KMS-11 (cell line): ENCODE measurements around the gene CDC14B.

Experiments used
- H2AFZ ChIP-seq: fragments of 200-600 bp; sonication (generic); 2 replicates; pipeline ENCODE4 v1.6.1; 2016; ENCODE audit warnings: antibody characterized with exemption, mixed run types, low read depth
- H3K27ac ChIP-seq: fragments of 200-600 bp; sonication (generic); 2 replicates; pipeline ENCODE4 v1.6.1; 2016; ENCODE audit warnings: mild to moderate bottlenecking, mixed run types
- H3K27me3 ChIP-seq: fragments of 200-600 bp; sonication (generic); 2 replicates; pipeline ENCODE4 v1.6.1; 2017; ENCODE audit warnings: mild to moderate bottlenecking, low read depth, mixed run types, moderate library complexity; ENCODE audit not compliant: insufficient read depth
- H3K36me3 ChIP-seq: fragments of 200-600 bp; sonication (generic); 2 replicates; pipeline ENCODE4 v1.6.1; 2017; ENCODE audit warnings: mild to moderate bottlenecking, mixed run types; ENCODE audit not compliant: insufficient read depth
- H3K4me1 ChIP-seq: fragments of 200-600 bp; sonication (generic); 2 replicates; pipeline ENCODE4 v1.6.1; 2016; ENCODE audit warnings: mild to moderate bottlenecking, low read depth, mixed run types; ENCODE audit not compliant: poor library complexity, severe bottlenecking
- H3K4me2 ChIP-seq: fragments of 200-600 bp; sonication (generic); 2 replicates; pipeline ENCODE4 v1.7.0; 2016; ENCODE audit warnings: mild to moderate bottlenecking, mixed run types
- H3K4me3 ChIP-seq: fragments of 200-600 bp; sonication (generic); IDR thresholded peaks from 2 replicates; pipeline ENCODE4 v1.6.1; 2017; ENCODE audit warnings: low read depth, low read length, mixed read lengths; ENCODE audit not compliant: insufficient read depth
- H3K79me2 ChIP-seq: fragments of 200-600 bp; sonication (generic); 2 replicates; pipeline ENCODE4 v1.6.1; 2016; ENCODE audit warnings: low read depth, mixed run types; ENCODE audit not compliant: insufficient read depth
- H3K9ac ChIP-seq: fragments of 200-600 bp; sonication (generic); 2 replicates; pipeline ENCODE4 v1.6.1; 2016; ENCODE audit warnings: mild to moderate bottlenecking, mixed run types
- H4K20me1 ChIP-seq: fragments of 200-600 bp; sonication (generic); 2 replicates; pipeline ENCODE4 v1.6.1; 2016; ENCODE audit warnings: mild to moderate bottlenecking, mixed run types; ENCODE audit not compliant: insufficient read depth
- TF ChIP-seq, protein P1 (sequence below): fragments of 200-600 bp; sonication (generic); conservative IDR thresholded peaks from 2 replicates; pipeline ENCODE4 v1.6.1; 2017; ENCODE audit warnings: low read depth, mild to moderate bottlenecking, antibody characterized with exemption, low read length, moderate library complexity, mixed read lengths

The CDC14B gene

GRCh38 chr9:96540106-96540505, 79.5 kb downstream of the CDC14B start:
- Histone ChIP-seq H4K20me1 (no peaks in the 10 kb centered on the region), H2AFZ (no peak overlapping the region), H3K79me2 (no peaks in the 10 kb centered on the region), H3K9ac (no peak overlapping the region), H3K36me3 (no peaks in the 10 kb centered on the region), H3K27ac (no peak overlapping the region), H3K4me2 (no peak overlapping the region), H3K4me1 (no peaks in the 10 kb centered on the region), H3K4me3 (no peak overlapping the region), H3K27me3 (no peaks in the 10 kb centered on the region)
- TF ChIP-seq, protein P1, sequence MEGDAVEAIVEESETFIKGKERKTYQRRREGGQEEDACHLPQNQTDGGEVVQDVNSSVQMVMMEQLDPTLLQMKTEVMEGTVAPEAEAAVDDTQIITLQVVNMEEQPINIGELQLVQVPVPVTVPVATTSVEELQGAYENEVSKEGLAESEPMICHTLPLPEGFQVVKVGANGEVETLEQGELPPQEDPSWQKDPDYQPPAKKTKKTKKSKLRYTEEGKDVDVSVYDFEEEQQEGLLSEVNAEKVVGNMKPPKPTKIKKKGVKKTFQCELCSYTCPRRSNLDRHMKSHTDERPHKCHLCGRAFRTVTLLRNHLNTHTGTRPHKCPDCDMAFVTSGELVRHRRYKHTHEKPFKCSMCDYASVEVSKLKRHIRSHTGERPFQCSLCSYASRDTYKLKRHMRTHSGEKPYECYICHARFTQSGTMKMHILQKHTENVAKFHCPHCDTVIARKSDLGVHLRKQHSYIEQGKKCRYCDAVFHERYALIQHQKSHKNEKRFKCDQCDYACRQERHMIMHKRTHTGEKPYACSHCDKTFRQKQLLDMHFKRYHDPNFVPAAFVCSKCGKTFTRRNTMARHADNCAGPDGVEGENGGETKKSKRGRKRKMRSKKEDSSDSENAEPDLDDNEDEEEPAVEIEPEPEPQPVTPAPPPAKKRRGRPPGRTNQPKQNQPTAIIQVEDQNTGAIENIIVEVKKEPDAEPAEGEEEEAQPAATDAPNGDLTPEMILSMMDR = no peak

DNA sequence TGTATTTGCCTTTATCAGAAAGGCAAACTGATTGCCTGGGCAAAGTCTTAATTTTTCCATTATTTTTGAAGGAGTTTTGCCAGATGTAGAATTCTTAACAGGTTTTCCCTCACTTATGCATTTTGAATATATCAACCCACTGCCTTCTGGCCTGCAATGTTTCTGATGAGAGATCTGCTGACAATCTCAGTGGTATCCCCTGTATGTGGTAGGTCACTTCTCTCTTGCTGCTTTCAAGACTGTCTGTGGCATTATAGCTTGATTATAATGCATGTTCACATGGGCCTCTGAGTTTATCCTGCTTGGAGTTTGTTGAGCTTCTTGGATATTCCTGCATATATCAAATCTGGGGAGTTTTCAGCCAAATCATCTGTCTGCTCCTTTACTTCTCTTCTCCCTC, 87.5 kb downstream of the CDC14B start:
- Histone ChIP-seq H3K36me3 (no peaks in the 10 kb centered on the region), H4K20me1 (no peaks in the 10 kb centered on the region), H2AFZ (no peak overlapping the region), H3K9ac (no peak overlapping the region), H3K4me1 (no peaks in the 10 kb centered on the region), H3K4me2 (no peak overlapping the region), H3K27me3 (no peaks in the 10 kb centered on the region), H3K79me2 (no peaks in the 10 kb centered on the region), H3K27ac (no peak overlapping the region), H3K4me3 (no peak overlapping the region)
- TF ChIP-seq, protein P1 = no peak

GRCh38 chr9:96524764-96525163, 94.9 kb downstream of the CDC14B start:
- Histone ChIP-seq H3K9ac (no peak overlapping the region), H3K79me2 (no peaks in the 10 kb centered on the region), H2AFZ (no peak overlapping the region), H3K4me2 (no peak overlapping the region), H3K27ac (no peak overlapping the region), H3K4me1 (no peaks in the 10 kb centered on the region), H3K4me3 (no peak overlapping the region), H3K27me3 (no peaks in the 10 kb centered on the region), H3K36me3 (no peaks in the 10 kb centered on the region), H4K20me1 (no peaks in the 10 kb centered on the region)
- TF ChIP-seq, protein P1 = no peak

- no peaks in the 10 kb centered on the region for H3K79me2 ChIP-seq
- H2AFZ ChIP-seq = no peak overlapping the region
- no peaks in the 10 kb centered on the region for H3K4me1 ChIP-seq
- TF ChIP-seq, protein P1 = no peak
- H3K36me3 ChIP-seq = no peaks in the 10 kb centered on the region
- H4K20me1 ChIP-seq = no peaks in the 10 kb centered on the region
- no peak overlapping the region for H3K4me3 ChIP-seq
- no peak overlapping the region for H3K9ac ChIP-seq
- no peak overlapping the region for H3K4me2 ChIP-seq
- H3K27me3 ChIP-seq = no peaks in the 10 kb centered on the region
- H3K27ac ChIP-seq = no peak overlapping the region
Measured at GRCh38 chr9:96524045-96524444, 95.6 kb downstream of the CDC14B start.
